Measurements from ENCODE around the gene FSD2.

The FSD2 gene

GRCh38 chr15:82793737-82794136, 12.1 kb downstream of the FSD2 start:
- no peaks in the 10 kb centered on the region for H3K9me3 ChIP-seq (ENCODE audit: insufficient read depth, low read length)
- H3K4me2 ChIP-seq (ENCODE audit: low read length) = no peak overlapping the region
- no peaks in the 10 kb centered on the region for H3K36me3 ChIP-seq (replicated peaks; ENCODE audit: low read depth, low read length)
- TF ChIP-seq CTCF (IDR thresholded peaks at IDR 0.05; ENCODE audit: low read depth, low read length) (no peak), EZH2phosphoT487 (IDR thresholded peaks at IDR 0.05; ENCODE audit: low read depth) (no peak)
- no peak overlapping the region for H3K27ac ChIP-seq (ENCODE audit: low read length)
- H3K27me3 ChIP-seq (ENCODE audit: low read depth, low read length) = 0 out of 2 replicates have a peak, but pooled peaks cover 4% of the 10 kb centered on the region
- H3K79me2 ChIP-seq (ENCODE audit: low read length) = no peaks in the 10 kb centered on the region
- H2AFZ ChIP-seq (ENCODE audit: low read depth, low read length) = no peak overlapping the region
- H4K20me1 ChIP-seq (ENCODE audit: insufficient read depth, low read length) = no peaks in the 10 kb centered on the region
- H3K4me3 ChIP-seq (ENCODE audit: low read length) = no peak overlapping the region
- H3K9ac ChIP-seq (ENCODE audit: low read length) = no peak overlapping the region
- H3K4me1 ChIP-seq (ENCODE audit: low read length) = no peaks in the 10 kb centered on the region

- H3K79me2 ChIP-seq (ENCODE audit: low read length) = no peaks in the 10 kb centered on the region
- no peak overlapping the region for H3K4me2 ChIP-seq (ENCODE audit: low read length)
- H3K9ac ChIP-seq (ENCODE audit: low read length) = no peak overlapping the region
- H4K20me1 ChIP-seq (ENCODE audit: insufficient read depth, low read length) = no peaks in the 10 kb centered on the region
- no peak overlapping the region for H2AFZ ChIP-seq (ENCODE audit: low read depth, low read length)
- H3K27me3 ChIP-seq (ENCODE audit: low read depth, low read length) = no peaks in the 10 kb centered on the region
- no peak overlapping the region for H3K4me3 ChIP-seq (ENCODE audit: low read length)
- H3K36me3 ChIP-seq (replicated peaks; ENCODE audit: low read depth, low read length) = no peaks in the 10 kb centered on the region
- H3K27ac ChIP-seq (ENCODE audit: low read length) = no peak overlapping the region
- no peaks in the 10 kb centered on the region for H3K9me3 ChIP-seq (ENCODE audit: insufficient read depth, low read length)
- H3K4me1 ChIP-seq (ENCODE audit: low read length) = no peaks in the 10 kb centered on the region
- no peak for TF ChIP-seq EZH2phosphoT487 (IDR thresholded peaks at IDR 0.05; ENCODE audit: low read depth)
- no peak for TF ChIP-seq CTCF (IDR thresholded peaks at IDR 0.05; ENCODE audit: low read depth, low read length)
These were observed 13.8 kb downstream of the FSD2 start for GRCh38 chr15:82792068-82792467.

GRCh38 chr15:82790321-82790720, 15.5 kb downstream of the FSD2 start:
- no peak overlapping the region for H2AFZ ChIP-seq (ENCODE audit: low read depth, low read length)
- H3K27ac ChIP-seq (ENCODE audit: low read length) = no peak overlapping the region
- no peaks in the 10 kb centered on the region for H3K9me3 ChIP-seq (ENCODE audit: insufficient read depth, low read length)
- no peaks in the 10 kb centered on the region for H4K20me1 ChIP-seq (ENCODE audit: insufficient read depth, low read length)
- no peak overlapping the region for H3K4me3 ChIP-seq (ENCODE audit: low read length)
- no peaks in the 10 kb centered on the region for H3K79me2 ChIP-seq (ENCODE audit: low read length)
- H3K27me3 ChIP-seq (ENCODE audit: low read depth, low read length) = 0 out of 2 replicates have a peak, but pooled peaks cover 10% of the 10 kb centered on the region
- H3K9ac ChIP-seq (ENCODE audit: low read length) = no peak overlapping the region
- no peak overlapping the region for H3K4me2 ChIP-seq (ENCODE audit: low read length)
- H3K36me3 ChIP-seq (replicated peaks; ENCODE audit: low read depth, low read length) = no peaks in the 10 kb centered on the region
- TF ChIP-seq EZH2phosphoT487 (IDR thresholded peaks at IDR 0.05; ENCODE audit: low read depth) = no peak
- no peak for TF ChIP-seq CTCF (IDR thresholded peaks at IDR 0.05; ENCODE audit: low read depth, low read length)
- H3K4me1 ChIP-seq (ENCODE audit: low read length) = no peaks in the 10 kb centered on the region

GRCh38 chr15:82789491-82789890, 16.4 kb downstream of the FSD2 start:
- no peak overlapping the region for H3K4me3 ChIP-seq (ENCODE audit: low read length)
- no peaks in the 10 kb centered on the region for H4K20me1 ChIP-seq (ENCODE audit: insufficient read depth, low read length)
- no peaks in the 10 kb centered on the region for H3K4me1 ChIP-seq (ENCODE audit: low read length)
- H3K9me3 ChIP-seq (ENCODE audit: insufficient read depth, low read length) = no peaks in the 10 kb centered on the region
- no peaks in the 10 kb centered on the region for H3K36me3 ChIP-seq (replicated peaks; ENCODE audit: low read depth, low read length)
- H3K79me2 ChIP-seq (ENCODE audit: low read length) = no peaks in the 10 kb centered on the region
- H3K9ac ChIP-seq (ENCODE audit: low read length) = no peak overlapping the region
- H3K27ac ChIP-seq (ENCODE audit: low read length) = no peak overlapping the region
- H2AFZ ChIP-seq (ENCODE audit: low read depth, low read length) = no peak overlapping the region
- H3K27me3 ChIP-seq (ENCODE audit: low read depth, low read length) = 0 out of 2 replicates have a peak, but pooled peaks cover 10% of the 10 kb centered on the region
- H3K4me2 ChIP-seq (ENCODE audit: low read length) = no peak overlapping the region
- TF ChIP-seq CTCF (IDR thresholded peaks at IDR 0.05; ENCODE audit: low read depth, low read length) (no peak), EZH2phosphoT487 (IDR thresholded peaks at IDR 0.05; ENCODE audit: low read depth) (no peak)
